Measurements from ENCODE around the gene TOR1AIP1. TPM values are rescaled to one million over a fixed set of nuclear protein-coding genes. Genes with fewer than 3 reads are reported as not detected.

TOR1AIP1 gene
- total RNA-seq, 2 experiments from 2014 or later, result 39.4 to 42.3 TPM

DNA sequence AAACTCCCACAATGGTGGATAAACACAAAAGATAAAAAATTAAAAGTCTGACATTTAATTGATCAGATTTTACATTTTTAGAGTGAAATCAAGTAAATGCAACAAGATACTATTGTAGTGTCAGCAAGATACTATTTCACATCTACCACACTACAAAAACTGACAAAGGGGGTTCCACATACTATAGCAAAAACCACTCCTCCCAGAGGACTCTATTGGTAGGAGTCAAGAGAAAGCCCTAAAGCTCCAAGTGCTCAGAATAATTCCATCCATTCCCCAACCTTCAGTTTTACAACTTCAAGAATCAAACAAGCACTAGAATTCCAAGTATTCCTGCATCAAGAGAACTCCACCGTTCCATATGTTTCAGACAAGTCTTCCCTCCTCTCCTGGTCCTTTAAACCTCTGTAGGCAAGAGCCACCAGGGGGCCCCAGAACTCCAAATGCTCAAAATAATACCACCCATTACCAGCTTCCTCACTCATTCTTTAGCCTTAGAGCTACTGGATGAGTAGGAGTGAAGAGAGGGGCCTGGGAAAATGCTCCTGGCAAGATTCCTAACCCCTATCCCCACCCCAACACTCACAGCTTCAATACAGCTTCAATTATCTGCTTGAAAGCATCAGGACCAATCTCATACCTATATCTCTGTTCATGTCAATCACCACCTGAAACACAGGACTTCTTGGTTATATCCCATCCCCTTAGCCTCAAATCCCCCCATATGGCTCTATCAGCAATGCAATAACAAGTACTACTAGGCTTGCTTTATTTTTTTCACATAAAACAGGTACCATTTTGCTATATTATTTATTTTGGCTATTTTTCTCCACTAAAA, 14.4 kb upstream of the TOR1AIP1 start:
- Mint-ChIP-seq H3K36me3 (ENCODE audit: low read depth) (peaks cover 15% of the 10 kb centered on the region), H3K27ac (no peak overlapping the region), H3K4me1 (ENCODE audit: low read depth) (peaks cover 13% of the 10 kb centered on the region), H3K27me3 (ENCODE audit: low read depth) (no peaks in the 10 kb centered on the region), H3K4me3 (no peak overlapping the region), H3K9me3 (no peaks in the 10 kb centered on the region)
- intact Hi-C loops (cut with micrococcal nuclease), result loop anchor here (1.0 to 5.0 kb wide), 6 partner anchors 87 to 610 kb away; partner anchors contain the start of gene CEP350
- CTCF ChIA-PET, result interaction anchor here (0.6 to 3.5 kb wide), 22 partner anchors 8 to 311 kb away, joined by 3 to 33 read pairs (median 3); partner anchors contain the start of gene TOR1AIP2
- peak; percentile 71 for DNase-seq

DNA sequence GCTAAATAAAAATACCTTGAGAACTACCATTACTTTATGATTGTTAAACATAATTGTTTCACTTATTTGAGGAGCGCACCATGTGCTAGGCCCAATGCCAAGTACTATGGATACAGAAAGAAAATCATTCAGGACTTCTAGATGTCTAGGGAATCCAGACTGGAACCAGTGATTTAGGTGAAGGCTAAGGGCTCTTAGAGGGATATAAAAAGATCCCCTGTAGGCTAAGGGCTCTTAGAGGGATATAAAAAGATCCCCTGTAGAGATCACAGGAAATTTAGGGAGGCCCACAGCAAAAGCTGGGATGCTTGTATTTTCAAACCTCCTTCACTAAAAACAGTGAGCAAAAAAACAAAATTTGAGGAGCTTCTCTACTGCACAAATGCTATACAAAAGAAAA, 11.2 kb upstream of the TOR1AIP1 start:
- peaks cover 6% of the 10 kb centered on the region for H3K36me3 Mint-ChIP-seq (ENCODE audit: low read depth)
- intact Hi-C loops (cut with micrococcal nuclease), result no loop called here
- no peak overlapping the region for H3K4me3 Mint-ChIP-seq
- H3K4me1 Mint-ChIP-seq (ENCODE audit: low read depth), result peaks cover 31% of the 10 kb centered on the region
- no peaks in the 10 kb centered on the region for H3K27me3 Mint-ChIP-seq (ENCODE audit: low read depth)
- no peak for DNase-seq
- CTCF ChIA-PET, result no interaction called here
- H3K27ac Mint-ChIP-seq, result no peak overlapping the region
- no peaks in the 10 kb centered on the region for H3K9me3 Mint-ChIP-seq

DNA sequence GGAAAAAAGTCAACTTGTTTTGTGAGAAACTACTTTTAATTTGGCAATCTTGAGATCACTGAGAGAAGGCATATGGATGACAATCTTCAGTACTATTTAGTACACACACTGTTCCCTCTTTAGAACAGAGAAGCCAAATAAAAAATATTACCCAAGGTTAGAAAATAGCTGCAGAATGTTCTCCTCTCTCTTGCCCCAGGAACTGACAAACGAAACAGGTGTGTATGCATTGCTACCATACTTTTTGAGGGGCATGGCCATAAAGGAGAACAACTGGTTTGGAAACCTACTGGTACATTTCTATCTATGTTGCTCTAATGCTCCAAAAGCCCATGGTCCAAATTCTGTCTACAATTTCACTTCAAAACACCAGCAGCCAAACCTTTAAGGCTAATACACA, 10.1 kb upstream of the TOR1AIP1 start:
- intact Hi-C loops (cut with micrococcal nuclease), result no loop called here
- Mint-ChIP-seq H3K4me1 (ENCODE audit: low read depth) (peaks cover 39% of the 10 kb centered on the region), H3K27ac (no peak overlapping the region), H3K36me3 (ENCODE audit: low read depth) (peaks cover 6% of the 10 kb centered on the region), H3K4me3 (no peak overlapping the region), H3K27me3 (ENCODE audit: low read depth) (no peaks in the 10 kb centered on the region), H3K9me3 (no peaks in the 10 kb centered on the region)
- no peak for DNase-seq
- CTCF ChIA-PET, result interaction anchor here (0.9 kb wide), 1 partner anchor 57 kb away, joined by 3 read pairs; no protein-coding TSS in a partner anchor

DNA sequence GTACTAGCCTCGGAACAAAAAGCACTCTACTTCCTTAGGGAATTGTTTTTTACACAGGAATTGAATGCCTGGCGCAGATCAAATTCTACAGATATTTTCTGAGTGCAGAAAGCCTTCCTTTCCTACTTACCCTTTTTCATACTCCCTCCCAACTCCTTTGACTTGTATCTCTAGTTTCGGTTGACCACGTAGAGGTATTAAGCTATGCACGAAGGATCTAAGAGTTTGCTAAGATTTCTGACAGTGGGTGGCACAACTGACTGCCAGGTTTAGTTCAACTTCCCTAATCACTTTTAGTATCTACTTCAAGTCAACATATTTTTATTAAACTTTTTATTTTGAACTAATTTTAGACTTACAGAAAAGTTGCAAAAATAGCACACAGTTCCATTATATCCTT, 9.5 kb upstream of the TOR1AIP1 start:
- no peak for DNase-seq
- intact Hi-C loops (cut with micrococcal nuclease), result no loop called here
- H3K36me3 Mint-ChIP-seq (ENCODE audit: low read depth), result peaks cover 8% of the 10 kb centered on the region
- no peak overlapping the region for H3K4me3 Mint-ChIP-seq
- H3K9me3 Mint-ChIP-seq, result no peaks in the 10 kb centered on the region
- no peaks in the 10 kb centered on the region for H3K27me3 Mint-ChIP-seq (ENCODE audit: low read depth)
- CTCF ChIA-PET, result interaction anchor here (0.9 kb wide), 1 partner anchor 58 kb away, joined by 3 read pairs; no protein-coding TSS in a partner anchor
- peaks cover 39% of the 10 kb centered on the region for H3K4me1 Mint-ChIP-seq (ENCODE audit: low read depth)
- H3K27ac Mint-ChIP-seq, result no peak overlapping the region

DNA sequence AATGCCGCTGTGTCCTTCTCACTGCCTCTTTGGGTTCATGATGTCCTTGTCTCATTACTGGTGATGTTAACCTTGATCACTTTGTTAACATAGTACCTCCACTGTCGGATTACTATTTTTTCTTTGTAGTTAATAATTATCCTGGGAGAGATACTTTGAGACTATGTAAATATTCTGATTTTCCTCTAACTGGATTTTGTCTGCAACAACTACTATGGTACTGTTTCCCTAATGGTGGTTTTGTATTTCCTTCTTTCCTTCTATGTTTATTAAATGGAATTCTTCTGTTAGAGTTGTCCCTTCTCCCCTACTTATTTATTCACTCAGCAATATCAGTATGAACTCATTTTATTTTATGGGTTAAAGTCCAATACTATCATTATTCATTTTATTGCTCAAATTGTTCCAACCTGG, 8.6 kb upstream of the TOR1AIP1 start:
- CTCF ChIA-PET, result no interaction called here
- no peak overlapping the region for H3K4me3 Mint-ChIP-seq
- no peaks in the 10 kb centered on the region for H3K27me3 Mint-ChIP-seq (ENCODE audit: low read depth)
- H3K4me1 Mint-ChIP-seq (ENCODE audit: low read depth), result peaks cover 44% of the 10 kb centered on the region
- intact Hi-C loops (cut with micrococcal nuclease), result no loop called here
- no peak for DNase-seq
- H3K9me3 Mint-ChIP-seq, result no peaks in the 10 kb centered on the region
- no peak overlapping the region for H3K27ac Mint-ChIP-seq
- peaks cover 8% of the 10 kb centered on the region for H3K36me3 Mint-ChIP-seq (ENCODE audit: low read depth)

DNA sequence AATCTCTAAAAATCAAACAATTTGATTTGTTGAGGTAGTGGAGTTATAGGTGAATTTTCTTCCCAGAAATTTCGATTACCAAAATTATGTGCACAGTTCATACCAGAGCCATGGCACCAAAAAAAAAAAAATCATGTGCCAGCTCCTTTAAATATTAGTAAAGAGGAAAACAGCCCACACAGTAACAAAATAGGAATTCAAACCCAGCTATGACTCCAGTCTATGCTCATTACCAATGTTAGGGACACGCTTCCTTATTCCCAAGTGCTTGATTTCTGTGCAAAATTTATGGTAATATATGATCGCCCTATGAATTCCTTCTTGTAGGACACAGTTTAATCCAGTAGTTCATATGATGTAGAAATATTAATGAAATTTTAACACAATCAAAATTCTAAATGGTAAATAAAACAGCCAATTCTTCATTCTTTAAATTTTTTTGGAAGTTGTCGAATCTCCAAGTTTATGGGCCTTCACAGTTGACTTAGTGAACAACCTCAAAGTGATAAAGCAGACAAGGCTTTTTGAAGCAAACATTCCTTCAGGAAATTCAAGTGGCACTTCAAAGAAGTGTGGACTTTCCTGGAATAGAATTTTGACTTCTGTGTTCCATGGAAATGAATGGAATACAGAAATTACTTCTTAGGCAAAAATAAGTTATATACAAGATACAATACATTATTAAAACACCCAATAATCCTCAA, 6.3 kb upstream of the TOR1AIP1 start:
- H3K9me3 Mint-ChIP-seq, result no peaks in the 10 kb centered on the region
- peaks cover 7% of the 10 kb centered on the region for H3K36me3 Mint-ChIP-seq (ENCODE audit: low read depth)
- CTCF ChIA-PET, result interaction anchor here (0.6 to 4.0 kb wide), 5 partner anchors 9 to 284 kb away, joined by 3 to 16 read pairs (median 4); no protein-coding TSS in a partner anchor
- intact Hi-C loops (cut with micrococcal nuclease), result loop anchor here (5.0 kb wide), 1 partner anchor 1267 kb away; no protein-coding TSS in a partner anchor
- DNase-seq, result no peak
- H3K27ac Mint-ChIP-seq, result no peak overlapping the region
- H3K4me1 Mint-ChIP-seq (ENCODE audit: low read depth), result peaks cover 57% of the 10 kb centered on the region
- H3K4me3 Mint-ChIP-seq, result no peak overlapping the region
- H3K27me3 Mint-ChIP-seq (ENCODE audit: low read depth), result no peaks in the 10 kb centered on the region

DNA sequence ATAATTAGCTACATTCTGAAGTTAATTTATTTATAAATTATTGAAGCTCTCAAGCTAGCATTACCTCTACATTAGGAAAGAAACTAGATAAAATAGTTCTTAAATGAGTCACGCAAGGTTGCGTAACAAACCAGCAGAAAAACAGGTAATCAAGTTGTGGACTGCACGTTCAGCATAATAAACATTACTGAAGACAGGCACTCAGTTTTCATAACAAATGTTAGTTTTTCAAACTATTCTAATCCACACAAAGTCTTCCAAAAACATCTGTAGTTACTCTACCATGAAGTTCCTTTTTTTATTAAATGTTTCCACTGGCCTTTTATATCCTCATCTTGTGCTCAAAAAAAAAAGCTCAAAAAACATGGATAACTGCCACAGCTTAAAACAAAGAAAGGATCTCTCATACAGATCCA, 5.8 kb upstream of the TOR1AIP1 start:
- Mint-ChIP-seq H3K4me3 (peak overlapping the region; percentile 92), H3K4me1 (ENCODE audit: low read depth) (peaks cover 58% of the 10 kb centered on the region), H3K27ac (peak overlapping the region; percentile 59), H3K9me3 (no peaks in the 10 kb centered on the region), H3K27me3 (ENCODE audit: low read depth) (no peaks in the 10 kb centered on the region), H3K36me3 (ENCODE audit: low read depth) (peaks cover 7% of the 10 kb centered on the region)
- intact Hi-C loops (cut with micrococcal nuclease), result loop anchor here (5.0 kb wide), 1 partner anchor 1266 kb away; no protein-coding TSS in a partner anchor
- no peak for DNase-seq
- CTCF ChIA-PET, result interaction anchor here (0.6 to 4.0 kb wide), 4 partner anchors 9 to 520 kb away, joined by 3 to 16 read pairs (median 4); no protein-coding TSS in a partner anchor

DNA sequence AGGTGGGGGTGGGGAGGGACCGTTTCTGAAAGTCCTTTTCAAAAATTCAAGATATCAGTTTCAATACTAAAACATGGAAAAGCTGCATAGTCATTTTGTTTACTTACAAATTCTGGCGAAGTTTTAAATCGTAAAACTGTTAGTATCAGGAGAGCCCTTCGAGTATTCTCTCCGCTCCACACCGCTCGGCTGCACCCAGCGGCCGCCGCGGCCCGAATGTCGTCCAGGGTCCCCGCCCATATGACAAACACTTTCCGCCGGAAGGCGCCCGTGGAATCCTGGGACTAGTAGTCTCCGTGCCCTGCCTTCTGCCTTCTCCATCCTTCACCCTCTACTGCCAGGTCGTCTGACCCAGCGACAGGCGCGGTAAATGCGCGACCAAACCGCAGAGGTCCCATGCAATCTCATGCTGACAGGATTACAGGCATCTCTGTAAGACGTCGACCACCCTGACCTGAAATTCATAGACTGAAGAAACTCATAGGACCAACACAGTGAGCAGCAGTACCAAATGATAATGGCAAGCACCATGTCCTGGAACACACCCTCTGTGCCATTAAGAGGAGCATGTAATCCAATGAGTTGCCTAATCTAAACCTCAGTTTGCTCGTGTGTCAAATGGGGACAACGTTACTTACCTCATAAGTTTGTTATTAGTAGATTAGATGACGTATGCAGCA, 4.4 kb upstream of the TOR1AIP1 start, which contains the start of gene TOR1AIP2:
TOR1AIP2 (minus strand) TSS at position 218 of the 680 bp plus-strand sequence. CDS start 25,138 bp downstream, outside the sequence.
- CTCF ChIA-PET, result interaction anchor here (0.7 to 4.0 kb wide), 3 partner anchors 11 to 747 kb away, joined by 3 to 16 read pairs (median 3); no protein-coding TSS in a partner anchor
- peaks cover 52% of the 10 kb centered on the region for H3K4me1 Mint-ChIP-seq (ENCODE audit: low read depth)
- H3K4me3 Mint-ChIP-seq, result peak within 1 kb of the TSS; percentile 92
- H3K36me3 Mint-ChIP-seq (ENCODE audit: low read depth), result peaks cover 7% of the 10 kb centered on the region
- no peaks in the 10 kb centered on the region for H3K27me3 Mint-ChIP-seq (ENCODE audit: low read depth)
- peak; percentile 95 for DNase-seq
- peak within 1 kb of the TSS; percentile 88 for H3K27ac Mint-ChIP-seq
- intact Hi-C loops (cut with micrococcal nuclease), result loop anchor here (1.0 to 5.0 kb wide), 3 partner anchors 77 to 1265 kb away; partner anchors contain the start of genes CEP350 and QSOX1
- no peaks in the 10 kb centered on the region for H3K9me3 Mint-ChIP-seq

DNA sequence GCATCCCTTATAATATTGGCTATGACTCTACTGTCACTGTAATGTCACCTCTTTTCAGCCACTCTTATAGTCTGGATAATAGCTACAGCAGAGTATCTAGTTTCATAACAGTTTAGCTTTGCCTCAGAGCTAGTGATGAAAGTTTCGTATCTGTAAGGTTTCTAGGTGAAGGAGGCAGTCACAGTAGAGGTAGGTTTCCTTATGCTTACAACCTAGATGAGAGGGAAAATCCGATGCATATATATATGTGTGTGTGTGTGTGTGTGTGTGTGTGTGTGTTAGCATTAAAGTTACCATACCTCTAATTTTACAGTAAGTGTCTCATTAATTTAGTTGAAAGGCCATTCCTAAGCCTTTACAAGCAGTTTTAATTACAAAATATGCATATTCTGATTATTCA, 2.3 kb upstream of the TOR1AIP1 start:
- CTCF ChIA-PET, result interaction anchor here (0.8 to 1.5 kb wide), 4 partner anchors 12 to 300 kb away, joined by 3 to 8 read pairs (median 4); no protein-coding TSS in a partner anchor
- DNase-seq, result no peak
- Mint-ChIP-seq H3K27me3 (ENCODE audit: low read depth) (no peaks in the 10 kb centered on the region), H3K27ac (no peak overlapping the region), H3K36me3 (ENCODE audit: low read depth) (peaks cover 15% of the 10 kb centered on the region), H3K9me3 (no peaks in the 10 kb centered on the region), H3K4me3 (no peak overlapping the region), H3K4me1 (ENCODE audit: low read depth) (peaks cover 51% of the 10 kb centered on the region)
- intact Hi-C loops (cut with micrococcal nuclease), result loop anchor here (5.0 to 10.0 kb wide), 7 partner anchors 172 to 1263 kb away; partner anchors contain the start of genes AXDND1, FAM20B and LHX4

DNA sequence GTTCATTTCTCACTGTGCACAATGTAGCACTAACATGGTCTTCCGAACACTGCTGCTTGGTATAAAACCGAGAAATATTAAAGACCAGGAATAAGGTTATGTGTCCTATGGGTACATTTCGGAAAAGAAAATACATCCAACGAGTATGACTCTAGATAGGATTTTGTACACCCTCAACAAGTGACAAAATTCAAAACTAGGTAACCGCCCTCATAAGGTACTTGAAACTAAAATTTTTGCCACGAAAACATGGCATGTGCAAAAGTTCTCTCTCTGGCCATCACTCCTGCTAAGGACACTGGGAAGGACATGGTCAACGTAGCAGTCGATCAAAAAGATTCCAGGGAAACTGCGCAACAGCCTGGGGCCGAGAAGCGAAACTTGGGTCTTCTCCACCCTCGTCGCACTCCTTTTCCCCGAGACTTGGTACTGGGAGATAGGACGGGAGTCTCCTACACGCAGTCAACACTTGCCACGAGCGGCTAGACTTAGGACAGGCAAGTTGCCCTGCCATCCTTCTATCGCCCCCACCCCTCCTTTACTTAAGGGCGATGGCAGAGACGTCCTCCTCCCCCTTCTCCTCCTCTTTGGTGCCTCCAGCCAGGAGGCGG, 338 bp upstream of the TOR1AIP1 start:
- H3K36me3 Mint-ChIP-seq (ENCODE audit: low read depth), result peaks cover 11% of the 10 kb centered on the region
- H3K4me3 Mint-ChIP-seq, result peak overlapping the region; percentile 96
- H3K27ac Mint-ChIP-seq, result peak overlapping the region; percentile 99
- no peaks in the 10 kb centered on the region for H3K9me3 Mint-ChIP-seq
- peaks cover 50% of the 10 kb centered on the region for H3K4me1 Mint-ChIP-seq (ENCODE audit: low read depth)
- DNase-seq, result no peak
- CTCF ChIA-PET, result interaction anchor here (0.9 kb wide), 1 partner anchor 74 kb away, joined by 3 read pairs; no protein-coding TSS in a partner anchor
- no peaks in the 10 kb centered on the region for H3K27me3 Mint-ChIP-seq (ENCODE audit: low read depth)
- intact Hi-C loops (cut with micrococcal nuclease), result loop anchor here (1.0 to 10.0 kb wide), 14 partner anchors 49 to 1213 kb away; partner anchors contain the start of genes ACBD6, AXDND1, CEP350 and FAM20B
